Fibroblast of gingiva (primary cell): ENCODE results near the gene PAN2.
"Not testable (repeated sequence)": the region's sequence is repeated elsewhere in the genome, so short reads cannot be mapped to it uniquely, and the experiment has no call there.

Source experiments
- DNase-seq: peaks from one replicate; pipeline ENCODE4 v3.0.0-alpha.2; 2011; ENCODE audit warnings: low read depth

Gene PAN2

DNA sequence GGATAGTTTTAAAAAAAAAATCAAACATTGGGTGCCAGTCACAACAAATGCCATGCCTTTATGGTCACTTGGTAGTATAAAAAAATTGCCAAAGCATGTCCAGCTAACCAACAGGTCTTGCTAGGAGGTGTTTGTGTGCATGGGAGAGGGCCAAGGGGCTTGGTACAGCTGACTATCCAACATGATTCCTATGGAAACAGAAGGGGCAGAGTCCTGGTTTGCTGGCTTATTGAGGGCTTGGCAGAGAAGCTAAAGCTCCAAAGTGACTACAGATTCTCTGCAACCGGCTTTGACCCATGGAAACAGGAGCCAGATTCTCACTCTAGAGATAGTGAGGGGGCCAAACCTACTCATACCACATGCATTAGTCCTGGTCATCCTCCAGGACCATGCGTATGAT is 61.3 kb downstream of the PAN2 start:
- DNase-seq, result not testable (repeated sequence)

DNA sequence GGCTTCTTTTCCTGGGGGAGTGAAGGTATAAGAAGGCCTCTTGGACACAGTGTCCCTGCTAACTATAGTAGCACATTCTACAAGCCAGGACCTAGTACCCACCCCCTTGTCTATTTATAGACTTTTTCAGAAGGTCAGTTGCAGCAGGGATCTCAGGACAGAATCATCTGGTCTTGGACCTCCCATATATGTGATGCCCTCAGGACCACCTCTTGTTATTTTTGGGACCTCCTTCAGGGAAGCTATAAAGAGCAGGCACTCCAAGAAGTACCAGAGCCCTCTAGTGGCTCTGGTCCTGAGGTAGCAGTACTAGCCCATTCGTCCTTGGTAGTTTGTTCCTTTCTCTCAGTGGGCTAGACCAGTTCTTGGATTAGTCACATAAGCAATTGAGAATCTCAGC is 62.8 kb downstream of the PAN2 start:
- peak; percentile 13 for DNase-seq

DNA sequence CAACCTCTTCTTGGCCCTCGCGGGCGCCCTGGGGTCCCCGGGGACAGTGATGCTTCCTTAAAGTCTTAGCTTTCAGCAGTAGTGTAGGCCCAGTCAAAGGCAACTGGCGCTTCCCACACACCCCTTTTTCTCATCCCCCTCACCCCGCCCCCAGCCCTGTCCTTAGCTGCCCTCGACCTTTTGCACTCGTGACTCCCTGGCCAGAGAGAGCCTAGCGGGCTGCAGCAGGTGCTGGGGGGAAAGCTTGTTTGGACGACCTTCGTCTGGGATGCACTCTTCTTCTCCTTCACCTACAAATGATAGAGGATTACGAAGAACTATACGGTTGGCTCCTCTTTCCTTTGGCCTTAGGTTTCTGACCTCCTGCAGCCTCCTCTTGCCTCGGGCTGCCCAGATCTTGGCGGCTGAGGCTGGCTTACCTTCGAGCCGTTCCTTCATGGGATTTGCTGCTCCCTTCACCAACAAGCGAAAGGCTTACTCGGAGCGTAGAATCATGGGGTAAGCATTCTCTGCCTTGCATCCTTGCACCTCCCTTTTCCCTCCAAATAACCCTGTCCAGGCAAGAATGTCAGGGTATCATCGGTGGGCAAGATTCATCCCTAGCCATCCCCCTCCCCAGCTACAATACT is 66.2 kb downstream of the PAN2 start:
- peak; percentile 20 for DNase-seq

DNA sequence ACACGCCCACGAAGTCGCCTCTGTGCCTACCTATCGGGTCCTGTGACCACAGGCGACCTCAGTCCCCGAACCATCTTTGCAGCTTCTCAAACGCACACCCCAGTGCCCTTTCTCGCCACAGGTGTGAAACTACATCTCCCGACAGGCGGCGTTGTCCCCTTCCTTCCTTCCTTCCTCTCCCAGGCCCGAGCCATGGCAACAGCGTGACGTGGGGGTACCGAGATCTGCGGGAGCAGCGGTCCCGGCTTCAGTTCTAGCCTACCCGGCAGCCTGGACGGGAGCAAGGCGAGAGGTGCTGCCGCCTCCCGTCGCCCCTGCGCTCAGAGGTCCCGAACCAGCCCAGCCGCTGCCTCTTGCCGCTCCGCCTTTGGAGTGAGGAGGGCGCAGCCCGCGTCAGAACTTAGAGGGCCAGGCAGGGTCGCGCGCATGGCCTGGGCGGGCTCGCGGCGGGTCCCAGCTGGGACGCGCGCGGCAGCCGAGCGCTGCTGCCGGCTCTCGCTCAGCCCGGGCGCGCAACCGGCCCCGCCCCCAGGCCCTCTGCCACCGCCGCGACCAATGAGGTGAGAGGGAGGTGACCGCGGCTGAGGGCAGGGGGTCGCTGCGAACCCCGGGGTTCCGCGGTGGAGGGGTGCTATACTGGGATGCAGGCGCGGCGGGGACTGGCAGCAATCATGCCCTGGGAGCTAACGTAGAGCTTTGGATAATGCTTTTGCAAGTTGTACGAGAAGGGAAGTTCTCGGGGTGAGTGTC is 66.9 kb downstream of the PAN2 start, which contains the start of gene COQ10A:
TSS of gene COQ10A (plus strand) at position 250 of the 750 bp plus-strand sequence. CDS start at position 427, 177 bp downstream.
- peak; percentile 75 for DNase-seq
